Erythroblast (primary cell): ENCODE measurements around the gene ABITRAM.
"Not testable (repeated sequence)": the region's sequence is repeated elsewhere in the genome, so short reads cannot be mapped to it uniquely, and the experiment has no call there.

Source experiments
- DNase-seq, 2 experiments: peaks; one replicate each; lab custom pipeline; 2025; lab: John Stamatoyannopoulos, UW
- GATA1 ChIP-seq: IDR thresholded peaks from 2 replicates; pipeline ENCODE4 v1.6.1; 2011; ENCODE audit warnings: low read depth, mild to moderate bottlenecking, control low read depth, low read length, moderate library complexity
- POLR2A ChIP-seq: IDR thresholded peaks from 2 replicates; pipeline ENCODE4 v1.6.1; 2011; ENCODE audit warnings: mild to moderate bottlenecking, low read length

ABITRAM gene

DNA sequence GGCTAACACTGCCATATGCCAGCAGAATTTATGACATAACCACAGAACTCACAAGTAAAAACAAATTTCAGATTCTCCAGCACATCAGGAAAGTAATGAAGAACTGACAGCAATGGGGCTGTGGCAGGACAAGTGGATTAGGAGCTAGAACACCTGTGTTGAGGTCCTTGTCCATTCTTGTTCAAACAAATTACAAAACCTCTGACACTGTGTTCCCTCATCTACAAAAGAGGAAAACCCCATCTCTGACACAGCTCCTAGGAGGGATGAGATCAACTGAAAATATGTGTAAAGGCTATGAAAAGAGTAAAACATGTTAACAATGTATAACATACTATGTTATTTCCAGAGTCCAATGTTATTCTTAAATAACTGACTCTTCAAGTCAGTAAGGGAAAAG, 23.8 kb upstream of the ABITRAM start:
- TF ChIP-seq GATA1 (no peak), POLR2A (no peak)
- no peak for DNase-seq

DNA sequence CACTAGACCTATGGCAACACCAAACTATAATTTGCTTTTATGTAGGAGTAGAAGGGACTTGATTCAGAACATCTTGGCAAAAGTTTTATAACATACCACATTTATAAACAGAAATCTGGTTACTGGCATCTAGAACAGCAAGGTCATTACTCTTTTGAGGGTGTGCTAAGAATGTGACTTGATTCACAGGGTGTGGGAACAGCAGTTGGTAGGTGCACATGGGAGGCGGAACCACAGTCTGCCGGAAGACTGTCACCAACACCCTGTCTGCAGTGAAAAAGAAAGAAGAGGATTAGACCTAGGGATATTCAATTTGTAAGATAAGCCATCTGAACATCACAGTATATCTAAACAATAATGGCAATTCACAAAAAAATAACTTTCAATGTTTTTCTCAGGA, 23.3 kb upstream of the ABITRAM start:
- no peak for TF ChIP-seq POLR2A
- no peak for TF ChIP-seq GATA1
- DNase-seq = no peak

DNA sequence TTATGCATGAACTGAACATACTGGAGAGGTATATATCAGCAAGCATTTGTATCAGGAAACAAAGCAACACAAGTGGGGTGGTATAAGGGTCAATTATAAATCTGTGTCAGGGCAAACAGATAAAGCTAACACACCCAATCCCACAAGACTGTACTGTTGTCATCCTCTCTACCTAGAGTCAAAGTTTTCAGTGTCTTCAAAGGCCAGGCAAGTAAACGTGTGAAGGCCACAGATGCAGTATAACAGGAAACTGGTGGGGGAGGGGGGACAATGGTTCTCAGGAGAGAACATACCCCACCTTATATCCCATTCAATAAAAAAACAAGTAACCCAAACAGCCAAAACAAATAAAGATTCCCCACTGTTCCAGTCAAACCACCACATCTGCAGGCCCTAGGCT, 22.4 kb upstream of the ABITRAM start:
- no peak for DNase-seq
- TF ChIP-seq POLR2A = no peak
- TF ChIP-seq GATA1 = no peak

DNA sequence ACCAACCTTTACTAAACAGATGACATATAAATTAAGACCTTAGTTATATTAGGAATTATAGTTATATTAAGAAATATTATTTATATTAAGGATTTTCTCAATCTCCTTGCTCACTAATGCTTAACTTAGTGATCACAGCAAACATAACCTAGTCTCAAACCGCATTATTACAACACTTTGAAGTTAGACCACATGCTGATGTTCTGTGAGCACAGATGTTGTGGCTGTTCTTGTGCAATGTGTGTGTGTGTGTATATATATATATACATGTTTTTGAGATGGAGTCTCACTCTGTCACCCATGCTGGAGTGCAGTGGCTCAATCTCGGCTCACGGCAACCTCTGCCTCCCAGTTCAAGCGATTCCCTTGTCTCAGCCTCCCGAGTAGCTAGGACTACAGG, 20.8 kb upstream of the ABITRAM start:
- TF ChIP-seq GATA1 = no peak
- no peak for TF ChIP-seq POLR2A
- no peak for DNase-seq

DNA sequence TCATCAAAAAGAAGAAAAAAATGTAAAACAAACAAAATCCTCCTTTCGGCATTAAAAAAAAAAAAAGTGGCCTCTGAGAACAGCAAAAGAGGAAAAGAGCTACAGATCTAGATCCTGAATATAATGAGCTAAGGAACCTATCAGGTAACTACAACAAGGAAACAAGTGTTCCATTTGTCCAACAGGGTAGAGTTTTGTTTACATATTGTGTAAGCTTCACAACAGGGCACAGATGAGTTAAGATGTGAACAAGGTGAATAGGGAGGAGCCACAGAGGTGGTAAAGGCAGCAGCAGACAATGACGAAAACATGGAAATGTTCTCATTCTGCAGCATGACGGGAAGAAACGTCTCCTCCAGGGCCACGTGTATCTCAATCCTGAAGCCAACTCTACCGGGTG, 14.7 kb upstream of the ABITRAM start:
- TF ChIP-seq GATA1 (no peak), POLR2A (no peak)
- DNase-seq = no peak

DNA sequence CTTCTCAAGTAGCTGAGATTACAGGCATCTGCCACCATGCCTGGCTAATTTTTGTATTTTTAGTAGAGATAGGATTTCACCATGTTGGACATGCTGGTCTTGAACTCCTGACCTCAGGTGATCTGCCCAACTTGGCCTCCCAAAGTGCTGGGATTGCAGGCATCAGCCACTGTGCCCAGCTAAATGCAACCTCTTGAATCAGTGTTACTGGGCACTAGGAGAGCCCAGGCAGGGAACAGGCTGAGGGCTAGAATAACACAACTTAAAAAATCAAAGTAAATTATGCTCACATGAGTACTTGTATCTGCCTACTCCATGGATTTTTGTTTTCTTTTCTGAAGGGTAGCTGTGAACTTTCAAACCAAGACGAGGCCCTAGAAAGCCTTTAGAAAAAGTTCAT, 13.8 kb upstream of the ABITRAM start:
- not testable (repeated sequence) for DNase-seq

DNA sequence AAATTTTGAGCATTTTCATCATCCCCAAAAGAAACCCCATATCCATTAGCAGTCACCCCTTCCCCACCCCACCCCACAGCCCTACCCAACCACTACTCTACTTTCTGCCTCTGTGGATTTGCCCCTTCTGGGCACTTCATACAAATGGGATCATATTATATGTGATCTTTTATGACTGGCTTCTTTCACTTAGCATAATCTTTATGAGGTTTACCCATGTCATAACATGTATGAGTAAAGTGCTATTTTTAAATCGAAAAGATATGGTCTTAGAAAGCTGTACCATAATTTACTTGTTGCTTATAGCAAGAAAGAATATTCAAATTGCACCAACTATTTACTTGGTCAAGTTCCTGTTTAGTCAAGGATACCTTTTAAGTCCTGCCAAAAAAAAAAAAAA, 13.0 kb upstream of the ABITRAM start:
- no peak for DNase-seq
- TF ChIP-seq GATA1 (no peak), POLR2A (no peak)

DNA sequence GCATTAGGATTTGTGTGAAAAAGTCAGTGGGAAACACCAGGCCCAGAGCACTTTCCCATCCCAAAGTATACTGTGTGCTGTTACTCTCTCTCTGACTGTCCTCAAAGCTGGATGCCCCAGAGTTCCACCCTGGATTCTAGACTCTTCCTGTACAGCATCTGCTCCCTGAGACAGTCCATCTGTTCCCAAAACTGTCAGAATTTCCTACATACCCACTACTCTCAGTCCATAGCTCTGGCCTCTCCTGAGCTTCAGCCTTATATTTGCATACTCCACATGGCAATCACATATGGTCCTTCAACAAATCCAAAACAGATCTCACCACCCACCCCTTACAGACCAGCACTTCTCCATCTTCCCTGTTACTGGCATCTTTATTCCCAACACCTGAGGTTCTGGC, 9.7 kb upstream of the ABITRAM start:
- no peak for TF ChIP-seq POLR2A
- no peak for TF ChIP-seq GATA1
- no peak for DNase-seq

DNA sequence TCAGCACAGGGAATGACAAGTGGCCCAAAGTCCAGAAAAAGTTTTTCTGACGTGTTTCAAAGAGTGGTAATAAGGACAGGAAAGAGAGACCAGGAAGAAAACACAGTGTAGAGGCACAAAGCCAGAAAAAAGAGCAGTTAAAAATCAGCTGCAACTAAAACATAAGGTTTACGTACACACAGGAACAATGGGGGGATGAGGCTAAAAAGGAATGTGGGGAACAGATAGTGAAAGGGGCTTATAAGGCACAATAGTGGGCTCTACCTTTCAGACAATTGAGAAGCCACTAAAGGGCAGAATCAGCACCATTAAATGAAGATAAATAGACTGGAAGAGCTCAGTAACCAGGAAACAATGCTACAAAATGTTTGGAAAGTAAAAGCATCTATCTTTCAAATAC, 5.8 kb upstream of the ABITRAM start:
- no peak for TF ChIP-seq GATA1
- no peak for TF ChIP-seq POLR2A
- DNase-seq = no peak

DNA sequence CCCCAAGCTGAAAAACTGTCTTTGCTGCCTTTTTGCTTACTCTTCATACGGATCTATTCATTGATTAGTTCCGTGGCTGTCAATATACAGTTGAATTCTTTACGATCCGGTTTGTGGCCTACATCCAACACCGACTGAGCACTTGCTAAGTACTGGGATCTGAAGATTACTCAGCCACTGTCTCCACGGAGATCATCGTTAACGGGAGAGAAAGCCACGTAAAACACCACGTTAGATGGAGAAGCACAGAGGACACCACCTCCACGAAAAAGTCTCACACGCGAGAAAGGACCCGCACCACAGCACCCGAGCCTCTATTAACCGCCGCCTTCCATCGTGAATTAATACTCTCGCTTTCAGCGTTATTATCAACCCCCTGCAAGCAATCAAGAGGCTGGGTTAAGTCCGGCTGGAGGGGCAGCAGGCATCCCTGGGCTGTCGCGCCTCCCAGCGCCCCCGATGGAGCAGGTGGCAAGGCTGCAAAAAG, 926 bp upstream of the ABITRAM start:
- TF ChIP-seq GATA1 (no peak), POLR2A (no peak)

DNA sequence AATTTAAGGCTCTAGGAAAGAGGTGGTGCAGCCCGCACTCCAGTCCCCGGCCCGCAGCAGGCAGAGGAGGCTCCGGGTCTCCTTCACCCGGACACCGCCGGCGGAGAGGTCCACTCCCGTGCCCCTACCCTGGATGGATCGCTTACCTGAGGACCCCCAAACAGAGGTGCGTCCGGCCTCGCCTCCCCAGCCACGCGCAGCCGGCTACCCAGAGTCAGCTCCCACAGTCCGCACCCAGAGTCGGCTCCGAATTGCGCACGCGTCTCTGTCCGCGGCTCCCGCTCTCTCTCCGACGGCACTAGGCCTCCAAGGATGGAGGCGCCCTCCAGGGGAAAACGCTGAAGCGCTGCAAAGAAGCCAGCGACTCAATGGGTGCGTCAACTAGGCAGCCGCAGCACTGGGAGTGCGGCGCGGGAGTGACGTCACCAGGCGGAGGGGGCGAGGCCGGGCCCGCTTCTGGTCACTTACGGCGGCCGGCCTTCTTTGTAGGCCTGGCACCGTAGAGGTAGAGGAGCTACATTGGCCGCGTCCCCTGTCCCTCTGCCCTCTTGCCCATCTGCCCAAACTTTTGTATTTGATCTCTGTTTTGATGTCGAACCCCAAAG, 380 bp upstream of the ABITRAM start, which contains the start of gene ELP1:
ELP1 (minus strand) TSS at position 407 of the 605 bp plus-strand sequence. CDS start 2,978 bp downstream, outside the sequence.
- DNase-seq = peak; percentile 96 to 97
- TF ChIP-seq POLR2A (peak; percentile 78), GATA1 (no peak)

More for the DNA sequence above, 926 bp upstream of the ABITRAM start:
- DNase-seq = peak; percentile 69 to 72

DNA sequence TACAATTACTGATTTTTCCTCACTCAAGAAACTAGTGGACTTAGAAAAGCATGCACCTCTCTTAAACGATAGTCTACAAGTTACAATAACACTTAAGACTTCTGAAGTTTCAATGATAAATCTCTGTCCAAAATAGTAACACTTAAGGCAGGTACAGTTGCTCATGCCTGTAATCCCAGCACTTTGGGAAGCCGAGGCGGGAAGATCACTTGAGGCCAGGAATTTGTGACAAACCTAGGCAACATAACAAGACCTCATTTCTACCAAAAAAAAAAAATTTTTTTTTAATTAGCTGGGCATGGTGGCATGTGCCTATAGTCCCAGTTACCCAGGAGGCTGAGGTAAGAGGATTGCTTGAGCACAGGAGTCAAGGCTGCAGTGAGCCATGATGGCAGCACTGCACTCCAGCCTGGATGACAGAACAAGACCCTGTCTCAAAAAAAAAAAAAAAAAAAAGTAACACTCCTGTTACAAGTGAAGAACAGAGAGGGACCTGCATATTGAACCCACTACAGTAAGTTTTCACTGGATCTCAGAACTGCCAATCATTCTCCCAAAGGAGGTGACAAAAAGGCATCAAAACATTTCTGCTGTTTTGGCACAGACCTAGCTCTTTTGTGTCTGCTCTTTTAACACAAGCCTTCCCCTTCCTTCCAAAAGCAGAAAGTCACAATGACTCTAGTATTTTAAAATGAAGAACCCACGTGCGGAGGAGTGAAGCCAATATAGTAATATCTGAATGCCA, 3.5 kb downstream of the ABITRAM start:
- TF ChIP-seq POLR2A = no peak
- TF ChIP-seq GATA1 = no peak
- no peak for DNase-seq

DNA sequence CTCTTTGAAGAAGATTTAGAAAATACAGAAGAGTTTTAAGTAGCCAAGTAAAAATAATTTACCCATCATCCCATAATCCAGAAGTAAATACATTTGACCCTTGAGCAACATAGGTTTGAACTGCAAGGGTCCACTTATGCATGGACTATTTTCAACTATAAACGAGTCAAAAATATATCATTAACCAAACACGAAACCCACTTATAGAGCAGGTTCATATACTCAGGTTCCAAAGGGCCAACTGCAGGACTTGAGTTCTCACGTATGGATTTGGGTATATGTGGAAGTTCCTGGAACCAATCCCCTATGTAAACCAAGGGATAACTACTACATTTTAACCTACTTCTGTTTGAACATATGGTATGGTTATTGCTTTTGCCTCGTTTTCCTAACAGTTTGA, 5.8 kb downstream of the ABITRAM start:
- TF ChIP-seq POLR2A (no peak), GATA1 (no peak)
- no peak for DNase-seq

DNA sequence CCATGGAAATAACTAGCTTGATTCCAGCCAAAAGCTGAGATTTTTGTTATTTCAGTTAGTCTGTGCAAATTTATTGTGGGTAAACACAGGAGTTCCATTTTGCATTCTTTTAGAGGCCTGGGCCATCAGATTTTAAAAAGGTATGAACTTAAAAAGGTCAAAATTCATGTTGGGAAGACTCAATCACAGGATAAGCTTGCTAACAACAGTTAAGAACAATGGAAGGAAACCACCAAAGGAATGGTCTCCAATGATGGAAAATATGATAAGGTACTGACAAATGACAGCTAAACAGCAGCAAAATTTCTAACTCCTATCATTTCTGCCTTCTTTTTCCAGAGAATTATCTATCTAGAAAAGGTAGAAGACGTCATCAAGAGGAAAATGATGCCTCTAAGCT, 16.0 kb downstream of the ABITRAM start:
- TF ChIP-seq POLR2A (no peak), GATA1 (no peak)
- DNase-seq = no peak
